Fibroblast of mammary gland (primary cell): ENCODE results near the gene FOXO1.

Experiments
- DNase-seq: peaks from one replicate; pipeline ENCODE4 v3.0.0-alpha.2; 2010; ENCODE audit warnings: low read depth
- H3K4me3 ChIP-seq: 2 replicates; pipeline ENCODE4 v1.5.1; 2011; ENCODE audit warnings: low read depth, mild to moderate bottlenecking, low read length, moderate library complexity; ENCODE audit not compliant: control insufficient read depth
- CTCF ChIP-seq: conservative IDR thresholded peaks from 2 replicates; pipeline ENCODE4 v1.5.1; 2011; ENCODE audit warnings: low read depth, low read length, inconsistent platforms; ENCODE audit not compliant: control insufficient read depth, insufficient read depth

FOXO1 gene

GRCh38 chr13:40571338-40571963, 95.0 kb downstream of the FOXO1 start:
- no peak for TF ChIP-seq CTCF
- no peak overlapping the region for H3K4me3 ChIP-seq
- no peak for DNase-seq

- H3K4me3 ChIP-seq, result no peak overlapping the region
- no peak for TF ChIP-seq CTCF
- no peak for DNase-seq
These were observed 95.5 kb downstream of the FOXO1 start for GRCh38 chr13:40570930-40571329.

GRCh38 chr13:40569024-40569350, 97.5 kb downstream of the FOXO1 start:
- no peak for TF ChIP-seq CTCF
- no peak for DNase-seq
- H3K4me3 ChIP-seq, result no peak overlapping the region

GRCh38 chr13:40568246-40569023, 98.0 kb downstream of the FOXO1 start:
- DNase-seq, result no peak
- TF ChIP-seq CTCF, result no peak
- no peak overlapping the region for H3K4me3 ChIP-seq

GRCh38 chr13:40566811-40567210, 99.6 kb downstream of the FOXO1 start:
- DNase-seq, result no peak
- H3K4me3 ChIP-seq, result no peak overlapping the region
- no peak for TF ChIP-seq CTCF

- H3K4me3 ChIP-seq, result no peak overlapping the region
- peak; percentile 27 for DNase-seq
- TF ChIP-seq CTCF, result no peak
These were observed 100.9 kb downstream of the FOXO1 start for GRCh38 chr13:40565282-40566148.
